Stimulated activated CD4-positive, alpha-beta T cell treated with anti-CD3 and anti-CD28 coated beads, Interleukin-12 subunit alpha, Interleukin-12 subunit beta, amount 100 ng/mL, for 48 hours (primary cell): ENCODE data around the gene STPG1.
"Not testable (repeated sequence)": the region's sequence is repeated elsewhere in the genome, so short reads cannot be mapped to it uniquely, and the experiment has no call there.

Experiments
- DNase-seq, 3 donors: peaks; one replicate each; pipeline ENCODE4 v3.0.0-alpha.2; 2020; ENCODE audit warnings: low read depth in 2 of 3, low spot score in 1 of 3

STPG1 gene

GRCh38 chr1:24413350-24414163, at the start of gene STPG1:
TSS of gene STPG1 (minus strand) at chr1:24413782. CDS start at chr1:24401388, 12,394 bp downstream.
- peak; percentile 67 to 96 (median 76) for DNase-seq

GRCh38 chr1:24462128-24462527, 48.5 kb upstream of the STPG1 start:
- not testable (repeated sequence) for DNase-seq

DNA sequence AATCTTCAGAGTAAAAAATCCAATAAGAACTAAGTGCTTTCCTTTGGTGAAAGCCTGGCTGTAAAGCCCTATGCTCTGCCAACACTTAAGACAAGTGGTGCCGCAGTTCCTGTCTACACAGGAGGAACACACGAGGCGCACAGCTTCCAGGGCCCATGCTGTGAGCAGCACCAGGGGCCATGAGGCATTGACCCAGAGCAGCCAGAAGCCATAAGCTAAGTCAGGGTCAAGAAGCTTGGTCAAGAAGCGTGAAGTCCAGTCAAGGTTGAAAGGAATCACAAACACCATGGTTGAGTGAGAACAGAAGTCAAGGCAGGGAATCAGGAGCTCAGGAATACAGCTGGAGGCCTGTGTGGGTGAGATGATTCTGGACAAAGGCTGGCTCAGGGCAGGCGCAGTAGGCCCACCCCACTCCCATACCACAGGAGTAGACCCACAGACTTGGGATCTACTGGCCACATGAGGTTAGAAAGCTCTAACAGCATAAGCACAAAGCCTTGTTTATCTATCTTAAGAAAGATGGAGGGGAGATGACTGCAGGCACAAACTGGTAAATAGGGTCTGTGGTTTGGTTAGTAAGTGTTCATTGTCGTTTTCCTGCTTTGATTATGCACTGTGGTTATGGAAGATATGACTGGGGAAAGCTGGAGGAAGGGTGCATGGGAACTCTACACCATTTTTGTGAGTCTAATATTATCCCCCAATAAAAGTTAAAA, 46.1 kb upstream of the STPG1 start:
- DNase-seq: no peak

DNA sequence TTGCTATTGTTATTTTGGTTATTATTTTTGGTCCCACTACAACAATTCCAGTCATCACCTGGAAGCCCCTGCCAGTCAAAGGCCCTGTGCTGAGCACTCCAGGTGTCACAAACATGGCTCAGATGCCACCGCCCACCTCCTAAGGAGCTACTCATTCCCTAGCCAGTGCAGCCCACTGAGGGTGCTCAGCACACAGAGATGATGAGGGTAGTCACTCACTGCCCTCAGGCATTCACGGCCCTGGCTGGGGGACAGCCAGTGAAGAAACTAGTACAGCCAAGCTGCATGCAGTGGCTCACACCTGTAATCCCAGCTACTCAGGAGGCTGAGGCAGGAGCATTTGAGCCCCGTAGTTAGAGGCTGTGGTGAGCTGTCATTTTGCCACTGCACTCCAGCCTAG, 44.3 kb upstream of the STPG1 start:
- DNase-seq: no peak

DNA sequence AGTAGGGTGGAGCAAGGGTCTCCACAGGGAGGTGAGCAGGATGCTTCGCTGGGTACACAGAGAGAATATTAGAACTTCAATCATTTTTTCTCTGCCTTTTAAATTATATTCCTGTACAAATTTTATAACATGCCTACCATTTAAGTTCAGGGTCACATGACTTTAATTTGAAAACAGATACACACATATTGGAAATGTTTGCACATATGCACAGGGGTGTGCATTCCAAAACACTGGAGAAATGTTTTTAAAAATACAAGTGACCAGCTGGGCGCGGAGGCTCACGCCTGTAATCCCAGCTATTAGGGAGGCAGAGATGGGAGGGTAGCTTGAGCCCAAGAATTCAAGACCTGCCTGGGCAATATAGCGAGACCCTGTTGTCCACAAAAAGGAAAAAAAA, 41.7 kb upstream of the STPG1 start:
- DNase-seq: no peak

DNA sequence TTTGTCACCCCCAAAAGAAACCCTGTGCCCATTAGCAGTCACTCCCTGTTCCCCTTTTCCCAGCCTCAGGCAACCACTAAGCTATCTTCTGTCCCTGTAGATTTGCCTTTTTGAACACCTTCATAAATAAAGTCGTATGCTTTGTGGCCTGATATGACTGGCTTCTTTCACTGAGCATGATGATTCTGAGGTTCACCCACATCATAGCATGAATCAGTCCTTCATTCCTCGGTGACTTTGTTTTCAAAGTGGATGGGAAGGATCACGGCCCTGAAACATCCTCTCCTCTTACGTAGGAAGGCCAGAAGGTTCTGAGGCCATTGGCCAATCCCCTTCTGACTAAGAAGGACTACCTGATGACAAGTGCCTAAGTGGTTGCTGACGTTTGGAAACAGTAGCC, 41.1 kb upstream of the STPG1 start:
- no peak for DNase-seq

GRCh38 chr1:24452922-24453485, 39.4 kb upstream of the STPG1 start:
- DNase-seq: no peak

DNA sequence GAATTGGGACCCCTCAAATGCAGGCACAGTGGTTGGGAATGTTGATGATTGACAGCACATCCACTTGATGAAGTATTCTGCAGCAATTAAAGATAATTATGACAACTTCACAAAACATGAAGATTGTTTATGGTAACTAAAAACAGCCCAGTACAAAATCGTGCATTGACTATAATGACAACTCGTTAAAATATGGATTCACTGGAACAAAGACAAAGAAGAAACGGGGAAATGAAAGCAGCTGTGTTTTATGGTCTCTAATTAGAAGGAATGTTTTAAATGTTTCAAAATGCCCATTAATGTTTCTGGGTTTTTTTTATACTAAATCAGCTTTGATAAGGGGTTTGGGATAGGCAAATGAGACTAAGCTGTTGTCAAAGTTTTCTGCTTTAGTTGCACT, 38.2 kb upstream of the STPG1 start:
- DNase-seq: no peak

DNA sequence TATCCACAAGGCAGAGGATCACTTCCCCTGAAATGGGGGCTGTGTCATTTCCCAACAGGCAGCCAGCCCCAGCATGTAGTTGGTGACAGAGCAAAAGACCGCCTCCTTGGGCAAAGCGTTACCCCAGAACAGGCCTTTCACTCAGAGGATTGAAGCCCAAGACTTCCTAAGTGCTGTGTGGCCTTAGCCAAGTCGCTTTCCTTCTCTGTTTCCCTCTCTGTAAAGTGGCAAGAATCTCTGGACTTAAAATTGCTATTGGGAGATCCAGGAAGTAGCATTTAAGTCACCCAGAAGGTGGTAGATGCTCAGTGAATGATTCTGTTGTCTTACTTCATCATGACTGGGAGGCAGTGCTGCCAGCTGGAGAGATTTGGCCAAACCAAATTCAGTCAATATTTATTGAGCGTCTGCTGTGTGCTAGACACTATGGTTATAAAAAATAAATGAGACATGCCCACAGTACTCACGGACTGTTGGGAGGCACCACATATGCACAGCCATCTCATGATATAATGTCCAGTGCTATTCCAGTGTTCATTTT, 37.3 kb upstream of the STPG1 start:
- no peak for DNase-seq

GRCh38 chr1:24450316-24450715, 36.7 kb upstream of the STPG1 start:
- no peak for DNase-seq

DNA sequence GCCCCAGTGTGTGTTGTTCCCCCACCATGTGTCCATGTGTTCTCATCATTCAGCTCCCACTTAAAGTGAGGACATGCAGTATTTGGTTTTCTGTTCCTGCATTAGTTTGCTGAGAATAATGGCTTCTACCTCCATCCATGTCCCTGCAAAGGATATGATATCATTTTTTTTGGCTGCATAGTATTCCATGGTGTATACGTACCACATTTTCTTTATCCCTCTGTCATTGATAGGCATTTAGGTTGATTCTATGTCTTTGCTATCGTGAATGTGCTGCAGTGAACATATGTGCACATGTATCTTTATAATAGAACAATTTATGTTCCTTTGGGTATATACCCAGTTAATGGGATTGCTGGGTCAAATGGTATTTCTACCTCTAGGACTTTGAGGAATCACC, 32.9 kb upstream of the STPG1 start:
- not testable (repeated sequence) for DNase-seq

DNA sequence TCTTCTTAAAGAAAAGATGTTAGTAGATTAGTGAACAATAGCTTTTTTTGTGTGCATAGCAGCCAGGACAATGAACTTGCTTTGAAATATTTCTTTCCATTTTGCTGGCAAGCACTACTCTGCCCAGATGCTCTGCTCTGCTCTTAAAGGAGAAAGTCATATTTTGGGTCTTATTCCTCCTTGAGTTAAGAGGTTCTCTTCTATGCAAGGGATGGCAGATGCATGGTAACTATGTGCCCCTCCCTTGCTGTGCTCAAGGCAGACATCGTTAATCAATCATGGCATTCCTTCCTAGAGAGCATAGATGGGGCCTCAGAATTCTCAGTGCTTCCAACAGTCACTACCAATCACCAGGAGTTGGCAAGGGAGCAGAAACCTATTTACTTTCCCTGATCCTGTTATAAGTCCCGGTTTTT, 29.7 kb upstream of the STPG1 start:
- DNase-seq: no peak

- DNase-seq: no peak
Observed at GRCh38 chr1:24442764-24443163, 29.2 kb upstream of the STPG1 start.

DNA sequence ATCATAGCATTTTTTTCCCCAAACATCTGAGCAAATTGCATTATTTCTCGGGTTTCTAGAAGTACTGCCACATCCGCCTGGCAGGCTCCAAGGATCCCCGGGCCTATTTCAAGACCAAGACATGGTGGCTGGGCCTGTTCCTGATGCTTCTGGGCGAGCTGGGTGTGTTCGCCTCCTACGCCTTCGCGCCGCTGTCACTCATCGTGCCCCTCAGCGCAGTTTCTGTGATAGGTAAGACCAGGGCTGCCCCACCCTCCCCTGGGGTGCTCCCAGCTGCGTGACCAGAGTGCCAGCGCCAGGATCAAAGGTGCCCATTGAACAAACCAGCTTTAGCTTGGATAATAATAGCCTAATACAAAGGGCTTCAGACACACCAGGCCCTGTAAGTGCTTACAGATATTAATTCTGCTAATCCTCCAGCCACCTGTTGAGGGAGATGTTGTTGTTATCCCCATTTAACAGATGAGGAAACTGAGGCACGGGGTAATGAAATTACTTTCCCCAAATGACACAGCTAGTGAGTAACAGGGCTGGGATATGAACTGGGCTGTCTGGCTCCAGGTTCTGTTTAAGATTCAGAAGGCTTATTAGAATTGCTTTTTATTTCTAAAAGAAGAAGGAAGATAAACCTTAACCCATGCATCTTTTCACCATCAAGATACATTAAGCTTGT, 28.6 kb upstream of the STPG1 start:
- no peak for DNase-seq

GRCh38 chr1:24441480-24441879, 27.9 kb upstream of the STPG1 start:
- DNase-seq: no peak

- DNase-seq: no peak
Observed at GRCh38 chr1:24440436-24440835, 26.9 kb upstream of the STPG1 start.

- no peak for DNase-seq
Observed at GRCh38 chr1:24438423-24438901, 24.9 kb upstream of the STPG1 start.

DNA sequence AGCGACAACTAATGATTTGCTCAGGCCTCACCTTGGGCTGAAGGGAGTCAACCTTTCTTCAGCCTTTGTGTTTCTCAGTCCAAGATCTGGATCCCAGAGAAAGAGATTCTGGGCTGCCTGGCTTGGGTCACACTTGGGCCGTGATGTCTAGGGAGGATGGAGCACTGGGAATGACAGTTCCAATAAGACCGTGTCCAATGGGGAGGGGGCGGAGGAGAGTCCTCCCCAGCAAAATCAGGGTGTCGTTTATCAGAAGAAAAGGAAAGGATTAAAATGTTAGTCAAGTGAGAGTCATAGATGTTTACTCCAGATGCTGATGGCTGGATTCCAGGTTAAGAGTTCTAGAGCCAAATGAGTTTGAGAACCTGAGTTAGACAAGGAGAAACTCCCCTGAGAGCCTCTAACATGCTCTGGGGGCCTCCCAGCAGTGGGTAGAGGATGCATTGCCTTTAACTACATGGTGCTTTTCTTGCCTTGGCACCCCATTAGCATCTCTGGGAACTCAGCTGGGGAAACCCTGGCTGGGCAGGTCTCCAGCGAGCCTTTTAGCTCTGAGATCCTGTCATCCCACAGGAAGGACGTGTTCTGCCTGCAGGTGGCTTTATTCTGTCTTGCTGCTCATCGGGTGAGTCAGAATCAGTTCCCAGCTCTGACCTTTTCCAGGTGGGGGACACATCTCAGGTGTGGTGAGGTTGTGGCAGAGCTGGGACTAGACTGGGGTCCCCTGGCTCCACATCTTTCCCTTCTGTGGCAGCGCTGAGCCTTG, 24.2 kb upstream of the STPG1 start:
- no peak for DNase-seq

DNA sequence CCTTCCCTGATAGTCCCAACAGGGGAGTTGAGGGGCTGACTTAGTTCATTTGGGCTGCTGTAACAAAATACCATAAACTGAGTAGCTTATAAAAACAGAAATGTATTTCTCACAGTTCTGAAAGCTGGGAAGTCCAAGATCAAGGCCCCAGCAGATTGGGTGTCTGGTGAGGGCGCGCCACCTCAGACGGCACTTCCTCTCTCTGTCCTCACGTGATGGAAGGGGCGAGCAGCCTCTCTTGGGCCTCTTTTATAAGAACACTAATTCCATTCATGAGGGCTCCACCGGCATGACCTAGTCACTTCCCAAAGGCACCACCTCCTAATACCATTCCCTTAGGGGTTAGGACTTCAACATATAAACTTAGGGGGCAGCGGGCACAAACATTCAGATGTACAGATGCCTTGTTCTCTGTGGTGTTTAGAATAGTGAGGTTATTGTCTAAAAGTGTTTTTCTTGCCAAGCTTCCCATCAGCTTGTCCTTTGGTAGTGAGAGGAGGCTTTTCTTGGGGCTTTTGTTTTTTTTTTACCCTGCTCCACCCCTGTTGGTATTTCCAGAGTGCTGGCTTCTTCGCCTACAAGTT, 22.3 kb upstream of the STPG1 start:
- DNase-seq: no peak

GRCh38 chr1:24427545-24427862, 13.9 kb upstream of the STPG1 start:
- DNase-seq: no peak
